ENCODE measurements around the gene PDE7B. TPM values are rescaled to one million over a fixed set of nuclear protein-coding genes. Genes with fewer than 3 reads are reported as not detected.
"Not testable (repeated sequence)": the region's sequence is repeated elsewhere in the genome, so short reads cannot be mapped to it uniquely, and the experiment has no call there.

The PDE7B gene
- total RNA-seq, 1 donor = 25.3 TPM

- Histone ChIP-seq H3K27ac (ENCODE audit: low read depth, low read length) (no peak overlapping the region), H3K36me3 (ENCODE audit: insufficient read depth, low read length) (no peaks in the 10 kb centered on the region), H3K79me2 (ENCODE audit: insufficient read depth, low read length) (no peaks in the 10 kb centered on the region), H4K20me1 (ENCODE audit: insufficient read depth, low read length) (no peaks in the 10 kb centered on the region), H3K9me3 (ENCODE audit: low read depth, low read length) (no peaks in the 10 kb centered on the region), H3K4me2 (ENCODE audit: insufficient read depth, low read length) (no peak overlapping the region), H3K27me3 (ENCODE audit: insufficient read depth, low read length) (no peaks in the 10 kb centered on the region), H2AFZ (ENCODE audit: low read length) (no peak overlapping the region), H3K4me1 (ENCODE audit: insufficient read depth, low read length) (no peaks in the 10 kb centered on the region), H3K4me3 (ENCODE audit: insufficient read depth, low read length) (no peak overlapping the region)
- no peak for TF ChIP-seq CTCF (IDR thresholded peaks at IDR 0.05; ENCODE audit: extremely low read depth, low read depth, low read length)
- no peak for DNase-seq (ENCODE audit: insufficient read length, low spot score, missing footprints)
Observed at GRCh38 chr6:136213012-136213539, 361.6 kb downstream of the PDE7B start.

DNA sequence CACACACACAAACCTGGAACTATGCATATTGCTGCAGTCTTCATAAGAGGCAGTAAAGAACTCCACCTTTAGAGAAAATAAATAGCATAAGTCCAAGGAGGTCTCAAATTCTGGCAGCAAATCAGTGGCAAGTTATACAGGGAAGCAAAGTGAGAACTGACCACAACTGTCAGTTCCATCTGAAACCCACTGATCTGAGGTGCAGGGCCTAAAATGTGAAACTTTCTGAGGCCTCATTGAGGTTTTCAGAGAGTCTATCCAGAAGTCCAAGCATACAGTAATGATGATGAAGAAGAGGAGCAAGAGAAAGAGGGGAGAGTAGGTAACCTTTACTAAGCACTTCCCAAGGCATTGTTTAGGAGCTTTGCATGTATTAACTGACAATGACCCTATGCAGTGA, 362.4 kb downstream of the PDE7B start:
- Histone ChIP-seq H3K4me1 (ENCODE audit: insufficient read depth, low read length) (no peaks in the 10 kb centered on the region), H4K20me1 (ENCODE audit: insufficient read depth, low read length) (no peaks in the 10 kb centered on the region)
- no peak for TF ChIP-seq CTCF (IDR thresholded peaks at IDR 0.05; ENCODE audit: extremely low read depth, low read depth, low read length)

GRCh38 chr6:136216503-136217401, 365.3 kb downstream of the PDE7B start:
- H3K27ac ChIP-seq (ENCODE audit: low read depth, low read length) = no peak overlapping the region
- H3K4me2 ChIP-seq (ENCODE audit: insufficient read depth, low read length) = no peak overlapping the region
- no peaks in the 10 kb centered on the region for H3K9me3 ChIP-seq (ENCODE audit: low read depth, low read length)
- H3K4me3 ChIP-seq (ENCODE audit: insufficient read depth, low read length) = no peak overlapping the region
- no peak for DNase-seq (ENCODE audit: insufficient read length, low spot score, missing footprints)
- no peaks in the 10 kb centered on the region for H3K27me3 ChIP-seq (ENCODE audit: insufficient read depth, low read length)
- H4K20me1 ChIP-seq (ENCODE audit: insufficient read depth, low read length) = no peaks in the 10 kb centered on the region
- no peaks in the 10 kb centered on the region for H3K79me2 ChIP-seq (ENCODE audit: insufficient read depth, low read length)
- TF ChIP-seq CTCF (IDR thresholded peaks at IDR 0.05; ENCODE audit: extremely low read depth, low read depth, low read length) = no peak
- H3K36me3 ChIP-seq (ENCODE audit: insufficient read depth, low read length) = no peaks in the 10 kb centered on the region
- no peaks in the 10 kb centered on the region for H3K4me1 ChIP-seq (ENCODE audit: insufficient read depth, low read length)
- peak overlapping the region; percentile 38 for H2AFZ ChIP-seq (ENCODE audit: low read length)

More for the DNA sequence above, 362.4 kb downstream of the PDE7B start:
- Histone ChIP-seq H3K4me3 (ENCODE audit: insufficient read depth, low read length) (no peak overlapping the region), H3K79me2 (ENCODE audit: insufficient read depth, low read length) (no peaks in the 10 kb centered on the region), H3K27me3 (ENCODE audit: insufficient read depth, low read length) (no peaks in the 10 kb centered on the region), H2AFZ (ENCODE audit: low read length) (no peak overlapping the region), H3K27ac (ENCODE audit: low read depth, low read length) (no peak overlapping the region), H3K36me3 (ENCODE audit: insufficient read depth, low read length) (no peaks in the 10 kb centered on the region), H3K9me3 (ENCODE audit: low read depth, low read length) (no peaks in the 10 kb centered on the region), H3K4me2 (ENCODE audit: insufficient read depth, low read length) (no peak overlapping the region)
- no peak for DNase-seq (ENCODE audit: insufficient read length, low spot score, missing footprints)

DNA sequence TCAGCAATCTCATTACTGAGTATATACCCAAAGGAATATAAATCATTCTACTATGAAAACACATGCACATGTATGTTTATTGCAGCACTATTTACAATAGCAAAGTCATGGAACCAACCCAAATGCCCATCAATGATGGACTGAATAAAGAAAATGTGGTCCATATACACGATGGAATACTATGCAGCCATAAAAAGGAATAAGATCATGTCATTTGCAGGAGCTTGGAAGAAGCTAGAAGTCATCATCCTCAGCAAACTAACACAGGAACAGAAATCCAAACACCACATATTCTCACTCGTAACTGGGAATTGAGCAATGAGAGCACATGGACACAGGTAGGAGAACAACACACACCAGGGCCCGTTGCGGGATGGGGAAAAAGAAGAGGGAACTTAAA, 373.5 kb downstream of the PDE7B start:
- DNase-seq (ENCODE audit: insufficient read length, low spot score, missing footprints); H3K4me1 ChIP-seq (ENCODE audit: insufficient read depth, low read length); H3K4me2 ChIP-seq (ENCODE audit: insufficient read depth, low read length): not testable (repeated sequence)

More for the DNA sequence above, 373.5 kb downstream of the PDE7B start:
- not testable (repeated sequence) for H3K4me3 ChIP-seq (ENCODE audit: insufficient read depth, low read length); H2AFZ ChIP-seq (ENCODE audit: low read length); H4K20me1 ChIP-seq (ENCODE audit: insufficient read depth, low read length); H3K79me2 ChIP-seq (ENCODE audit: insufficient read depth, low read length); H3K9me3 ChIP-seq (ENCODE audit: low read depth, low read length); H3K27ac ChIP-seq (ENCODE audit: low read depth, low read length); H3K27me3 ChIP-seq (ENCODE audit: insufficient read depth, low read length); H3K36me3 ChIP-seq (ENCODE audit: insufficient read depth, low read length)

Measured in osteoblast (primary cell).